Measurements from ENCODE around the gene NRG2. TPM values are rescaled to one million over a fixed set of nuclear protein-coding genes. Genes with fewer than 3 reads are reported as not detected.
A peak's percentile ranks its signal among the peaks of the same experiment; 100 is the strongest.

The NRG2 gene
- total and polyA plus RNA-seq, 2 experiments from 2014 or later, result 0.37 to 1.3 TPM

DNA sequence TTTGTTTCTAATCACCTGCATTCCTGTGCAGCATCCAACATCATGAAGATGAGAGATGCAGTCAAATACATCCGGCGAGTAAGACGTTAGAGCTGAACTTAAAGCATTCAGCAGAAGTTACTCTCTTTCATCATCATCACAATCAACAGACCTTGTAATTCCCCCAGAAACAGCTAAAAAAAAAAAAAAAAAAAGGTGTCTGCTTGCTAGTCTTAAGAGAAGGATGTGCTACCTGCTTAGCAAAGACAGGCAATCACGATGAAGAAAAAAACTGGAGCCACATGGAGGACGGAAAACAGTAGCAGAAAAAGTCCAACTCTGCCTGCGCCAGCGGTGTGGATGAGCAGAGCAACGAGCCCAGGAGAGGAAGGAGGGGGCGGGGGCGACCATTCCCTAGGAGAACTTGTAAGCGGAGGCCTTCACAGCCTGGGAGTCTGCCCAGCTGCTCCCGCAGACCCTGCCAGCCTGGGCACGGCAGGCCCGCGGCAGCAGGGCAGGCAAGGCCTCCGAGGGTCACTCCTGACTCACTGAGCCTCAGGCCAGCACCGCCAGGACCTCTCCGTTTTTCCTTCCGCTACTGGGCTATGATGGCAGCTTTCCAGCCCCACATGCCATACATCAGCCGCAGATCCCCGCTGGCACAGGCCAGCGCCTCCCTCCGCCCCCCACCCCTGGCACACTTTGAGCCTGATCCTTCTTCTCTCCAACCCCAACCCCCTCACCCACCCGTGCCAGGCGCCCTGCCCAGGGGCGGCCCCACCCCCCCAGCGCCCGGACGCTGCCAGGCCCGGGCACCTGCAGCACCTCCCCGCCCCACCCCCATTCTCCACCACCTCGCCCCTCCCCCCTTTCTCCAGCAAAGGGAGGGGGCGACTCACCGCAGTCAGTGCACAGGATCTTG is 1.4 kb downstream of the NRG2 start:
- no peak overlapping the region for H3K27ac Mint-ChIP-seq
- H3K9me3 Mint-ChIP-seq, result no peaks in the 10 kb centered on the region; the same call in 2 of the 3 replicates
- peaks cover 22% of the 10 kb centered on the region for H3K4me1 Mint-ChIP-seq
- Histone ChIP-seq H3K27ac (ENCODE audit: low read depth) (no peak overlapping the region), H2AFZ (peak overlapping the region; percentile 54), H3F3A (replicated peaks; ENCODE audit: low read depth) (peaks cover 3% of the 10 kb centered on the region; the same call in 1 of the 2 replicates), H3K4me3 (peak overlapping the region; percentile 71), H3K36me3 (ENCODE audit: insufficient read depth) (no peaks in the 10 kb centered on the region), H3K4me1 (ENCODE audit: insufficient read depth) (peaks cover 17% of the 10 kb centered on the region), H4K20me1 (replicated peaks; ENCODE audit: insufficient read depth) (peaks cover 4% of the 10 kb centered on the region; the same call in 1 of the 2 replicates), H3K4me2 (peak overlapping the region; percentile 89), H3K9me2 (ENCODE audit: insufficient read depth) (no peaks in the 10 kb centered on the region), H3K27me3 (ENCODE audit: insufficient read depth) (peaks cover 95% of the 10 kb centered on the region), H3K79me2 (replicated peaks; ENCODE audit: insufficient read depth) (no peaks in the 10 kb centered on the region)
- ATAC-seq (peak; percentile 18), DNase-seq (ENCODE audit: low spot score) (peak; percentile 53)
- no peak for TF ChIP-seq ZNF331 (CRISPR knock-in tag; IDR thresholded peaks at IDR 0.05; ENCODE audit: low read depth)
- no peak for TF ChIP-seq STAT1 (IDR thresholded peaks at IDR 0.05; ENCODE audit: unreplicated experiment)
- TF ChIP-seq, protein P1, sequence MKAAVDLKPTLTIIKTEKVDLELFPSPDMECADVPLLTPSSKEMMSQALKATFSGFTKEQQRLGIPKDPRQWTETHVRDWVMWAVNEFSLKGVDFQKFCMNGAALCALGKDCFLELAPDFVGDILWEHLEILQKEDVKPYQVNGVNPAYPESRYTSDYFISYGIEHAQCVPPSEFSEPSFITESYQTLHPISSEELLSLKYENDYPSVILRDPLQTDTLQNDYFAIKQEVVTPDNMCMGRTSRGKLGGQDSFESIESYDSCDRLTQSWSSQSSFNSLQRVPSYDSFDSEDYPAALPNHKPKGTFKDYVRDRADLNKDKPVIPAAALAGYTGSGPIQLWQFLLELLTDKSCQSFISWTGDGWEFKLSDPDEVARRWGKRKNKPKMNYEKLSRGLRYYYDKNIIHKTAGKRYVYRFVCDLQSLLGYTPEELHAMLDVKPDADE (IDR thresholded peaks at IDR 0.05), result no peak
- peak; percentile 66 for TF ChIP-seq EZH2 (IDR thresholded peaks at IDR 0.05; ENCODE audit: low read depth, unreplicated experiment)
- H3K27me3 Mint-ChIP-seq (ENCODE audit: insufficient read depth, low read depth, poor library complexity), result peaks cover 64% of the 10 kb centered on the region
- no peaks in the 10 kb centered on the region; the same call in 2 of the 3 replicates for H3K36me3 Mint-ChIP-seq (ENCODE audit: low read depth)
- peak overlapping the region; percentile 66 for H3K4me3 Mint-ChIP-seq

DNA sequence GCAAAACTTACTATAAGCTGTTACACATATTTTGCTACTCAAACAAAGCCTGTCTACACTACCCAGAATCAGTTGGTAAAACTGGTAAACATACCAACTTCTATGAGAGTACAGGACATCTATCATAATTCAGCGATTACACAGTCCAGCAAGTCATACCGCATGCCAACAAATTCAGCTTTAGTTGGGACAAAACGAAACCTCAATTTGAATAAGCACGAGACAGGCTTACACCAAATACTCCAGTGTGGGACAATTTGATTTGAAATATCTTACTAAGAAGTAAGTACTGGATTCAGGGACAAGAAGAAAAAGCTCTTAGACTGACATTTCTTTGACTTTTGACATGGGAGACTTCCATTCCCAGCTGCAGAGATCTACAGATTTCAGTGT is 2.0 kb downstream of the NRG2 start:
- Histone ChIP-seq H4K20me1 (replicated peaks; ENCODE audit: insufficient read depth) (peaks cover 4% of the 10 kb centered on the region; the same call in 1 of the 2 replicates), H3F3A (replicated peaks; ENCODE audit: low read depth) (peaks cover 3% of the 10 kb centered on the region; the same call in 1 of the 2 replicates), H3K4me3 (peak overlapping the region; percentile 71), H3K4me2 (peak overlapping the region; percentile 89), H3K27me3 (ENCODE audit: insufficient read depth) (peaks cover 100% of the 10 kb centered on the region), H3K79me2 (replicated peaks; ENCODE audit: insufficient read depth) (no peaks in the 10 kb centered on the region), H2AFZ (no peak overlapping the region), H3K4me1 (ENCODE audit: insufficient read depth) (peaks cover 17% of the 10 kb centered on the region), H3K9me2 (ENCODE audit: insufficient read depth) (no peaks in the 10 kb centered on the region), H3K27ac (ENCODE audit: low read depth) (no peak overlapping the region), H3K36me3 (ENCODE audit: insufficient read depth) (no peaks in the 10 kb centered on the region)
- DNase-seq (ENCODE audit: low spot score) (no peak), ATAC-seq (no peak)
- H3K36me3 Mint-ChIP-seq (ENCODE audit: low read depth), result no peaks in the 10 kb centered on the region; the same call in 2 of the 3 replicates
- H3K4me3 Mint-ChIP-seq, result peak overlapping the region; percentile 66
- no peaks in the 10 kb centered on the region; the same call in 2 of the 3 replicates for H3K9me3 Mint-ChIP-seq
- H3K4me1 Mint-ChIP-seq, result peaks cover 22% of the 10 kb centered on the region
- H3K27me3 Mint-ChIP-seq (ENCODE audit: insufficient read depth, low read depth, poor library complexity), result peaks cover 65% of the 10 kb centered on the region
- TF ChIP-seq EZH2phosphoT487 (IDR thresholded peaks at IDR 0.05; ENCODE audit: unreplicated experiment) (no peak), JUNB (IDR thresholded peaks at IDR 0.05; ENCODE audit: unreplicated experiment) (no peak), CREB1 (CRISPR knock-in tag; IDR thresholded peaks at IDR 0.05; ENCODE audit: low read depth) (no peak), ZNF331 (CRISPR knock-in tag; IDR thresholded peaks at IDR 0.05; ENCODE audit: low read depth) (no peak), ZNF114 (CRISPR knock-in tag; IDR thresholded peaks at IDR 0.05) (no peak), NANOG (IDR thresholded peaks at IDR 0.05; ENCODE audit: borderline replicate concordance) (no peak)
- TF ChIP-seq, protein P2, sequence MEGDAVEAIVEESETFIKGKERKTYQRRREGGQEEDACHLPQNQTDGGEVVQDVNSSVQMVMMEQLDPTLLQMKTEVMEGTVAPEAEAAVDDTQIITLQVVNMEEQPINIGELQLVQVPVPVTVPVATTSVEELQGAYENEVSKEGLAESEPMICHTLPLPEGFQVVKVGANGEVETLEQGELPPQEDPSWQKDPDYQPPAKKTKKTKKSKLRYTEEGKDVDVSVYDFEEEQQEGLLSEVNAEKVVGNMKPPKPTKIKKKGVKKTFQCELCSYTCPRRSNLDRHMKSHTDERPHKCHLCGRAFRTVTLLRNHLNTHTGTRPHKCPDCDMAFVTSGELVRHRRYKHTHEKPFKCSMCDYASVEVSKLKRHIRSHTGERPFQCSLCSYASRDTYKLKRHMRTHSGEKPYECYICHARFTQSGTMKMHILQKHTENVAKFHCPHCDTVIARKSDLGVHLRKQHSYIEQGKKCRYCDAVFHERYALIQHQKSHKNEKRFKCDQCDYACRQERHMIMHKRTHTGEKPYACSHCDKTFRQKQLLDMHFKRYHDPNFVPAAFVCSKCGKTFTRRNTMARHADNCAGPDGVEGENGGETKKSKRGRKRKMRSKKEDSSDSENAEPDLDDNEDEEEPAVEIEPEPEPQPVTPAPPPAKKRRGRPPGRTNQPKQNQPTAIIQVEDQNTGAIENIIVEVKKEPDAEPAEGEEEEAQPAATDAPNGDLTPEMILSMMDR (conservative IDR thresholded peaks at IDR 0.05; ENCODE audit: low read depth in 2 of 2), result no peak
- TF ChIP-seq, protein P3, sequence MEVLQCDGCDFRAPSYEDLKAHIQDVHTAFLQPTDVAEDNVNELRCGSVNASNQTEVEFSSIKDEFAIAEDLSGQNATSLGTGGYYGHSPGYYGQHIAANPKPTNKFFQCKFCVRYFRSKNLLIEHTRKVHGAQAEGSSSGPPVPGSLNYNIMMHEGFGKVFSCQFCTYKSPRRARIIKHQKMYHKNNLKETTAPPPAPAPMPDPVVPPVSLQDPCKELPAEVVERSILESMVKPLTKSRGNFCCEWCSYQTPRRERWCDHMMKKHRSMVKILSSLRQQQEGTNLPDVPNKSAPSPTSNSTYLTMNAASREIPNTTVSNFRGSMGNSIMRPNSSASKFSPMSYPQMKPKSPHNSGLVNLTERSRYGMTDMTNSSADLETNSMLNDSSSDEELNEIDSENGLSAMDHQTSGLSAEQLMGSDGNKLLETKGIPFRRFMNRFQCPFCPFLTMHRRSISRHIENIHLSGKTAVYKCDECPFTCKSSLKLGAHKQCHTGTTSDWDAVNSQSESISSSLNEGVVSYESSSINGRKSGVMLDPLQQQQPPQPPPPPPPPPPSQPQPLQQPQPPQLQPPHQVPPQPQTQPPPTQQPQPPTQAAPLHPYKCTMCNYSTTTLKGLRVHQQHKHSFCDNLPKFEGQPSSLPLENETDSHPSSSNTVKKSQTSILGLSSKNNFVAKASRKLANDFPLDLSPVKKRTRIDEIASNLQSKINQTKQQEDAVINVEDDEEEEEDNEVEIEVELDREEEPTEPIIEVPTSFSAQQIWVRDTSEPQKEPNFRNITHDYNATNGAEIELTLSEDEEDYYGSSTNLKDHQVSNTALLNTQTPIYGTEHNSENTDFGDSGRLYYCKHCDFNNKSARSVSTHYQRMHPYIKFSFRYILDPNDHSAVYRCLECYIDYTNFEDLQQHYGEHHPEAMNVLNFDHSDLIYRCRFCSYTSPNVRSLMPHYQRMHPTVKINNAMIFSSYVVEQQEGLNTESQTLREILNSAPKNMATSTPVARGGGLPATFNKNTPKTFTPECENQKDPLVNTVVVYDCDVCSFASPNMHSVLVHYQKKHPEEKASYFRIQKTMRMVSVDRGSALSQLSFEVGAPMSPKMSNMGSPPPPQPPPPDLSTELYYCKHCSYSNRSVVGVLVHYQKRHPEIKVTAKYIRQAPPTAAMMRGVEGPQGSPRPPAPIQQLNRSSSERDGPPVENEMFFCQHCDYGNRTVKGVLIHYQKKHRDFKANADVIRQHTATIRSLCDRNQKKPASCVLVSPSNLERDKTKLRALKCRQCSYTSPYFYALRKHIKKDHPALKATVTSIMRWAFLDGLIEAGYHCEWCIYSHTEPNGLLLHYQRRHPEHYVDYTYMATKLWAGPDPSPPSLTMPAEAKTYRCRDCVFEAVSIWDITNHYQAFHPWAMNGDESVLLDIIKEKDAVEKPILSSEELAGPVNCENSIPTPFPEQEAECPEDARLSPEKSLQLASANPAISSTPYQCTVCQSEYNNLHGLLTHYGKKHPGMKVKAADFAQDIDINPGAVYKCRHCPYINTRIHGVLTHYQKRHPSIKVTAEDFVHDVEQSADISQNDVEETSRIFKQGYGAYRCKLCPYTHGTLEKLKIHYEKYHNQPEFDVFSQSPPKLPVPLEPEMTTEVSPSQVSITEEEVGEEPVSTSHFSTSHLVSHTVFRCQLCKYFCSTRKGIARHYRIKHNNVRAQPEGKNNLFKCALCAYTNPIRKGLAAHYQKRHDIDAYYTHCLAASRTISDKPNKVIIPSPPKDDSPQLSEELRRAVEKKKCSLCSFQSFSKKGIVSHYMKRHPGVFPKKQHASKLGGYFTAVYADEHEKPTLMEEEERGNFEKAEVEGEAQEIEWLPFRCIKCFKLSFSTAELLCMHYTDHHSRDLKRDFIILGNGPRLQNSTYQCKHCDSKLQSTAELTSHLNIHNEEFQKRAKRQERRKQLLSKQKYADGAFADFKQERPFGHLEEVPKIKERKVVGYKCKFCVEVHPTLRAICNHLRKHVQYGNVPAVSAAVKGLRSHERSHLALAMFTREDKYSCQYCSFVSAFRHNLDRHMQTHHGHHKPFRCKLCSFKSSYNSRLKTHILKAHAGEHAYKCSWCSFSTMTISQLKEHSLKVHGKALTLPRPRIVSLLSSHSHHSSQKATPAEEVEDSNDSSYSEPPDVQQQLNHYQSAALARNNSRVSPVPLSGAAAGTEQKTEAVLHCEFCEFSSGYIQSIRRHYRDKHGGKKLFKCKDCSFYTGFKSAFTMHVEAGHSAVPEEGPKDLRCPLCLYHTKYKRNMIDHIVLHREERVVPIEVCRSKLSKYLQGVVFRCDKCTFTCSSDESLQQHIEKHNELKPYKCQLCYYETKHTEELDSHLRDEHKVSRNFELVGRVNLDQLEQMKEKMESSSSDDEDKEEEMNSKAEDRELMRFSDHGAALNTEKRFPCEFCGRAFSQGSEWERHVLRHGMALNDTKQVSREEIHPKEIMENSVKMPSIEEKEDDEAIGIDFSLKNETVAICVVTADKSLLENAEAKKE (CRISPR knock-in tag; IDR thresholded peaks at IDR 0.05), result no peak
- no peak overlapping the region for H3K27ac Mint-ChIP-seq

Measured in GM23338 (cell line).